Glutamatergic neuron (in vitro differentiated cells): Measurements from ENCODE around the gene METTL21A. TPM values are rescaled to one million over a fixed set of nuclear protein-coding genes. Genes with fewer than 3 reads are reported as not detected.
"Not testable (repeated sequence)": the region's sequence is repeated elsewhere in the genome, so short reads cannot be mapped to it uniquely, and the experiment has no call there.

Experiments
- DNase-seq: peaks from one replicate; pipeline ENCODE4 v3.0.0; 2022
- H3K27ac Mint-ChIP-seq: one replicate; pipeline ENCODE4 v1.8.0; 2020; ENCODE audit warnings: mild to moderate bottlenecking, mixed read lengths, inconsistent platforms; ENCODE audit not compliant: unreplicated experiment
- H3K27me3 Mint-ChIP-seq: one replicate; pipeline ENCODE4 v1.8.0; 2020; ENCODE audit warnings: mild to moderate bottlenecking, moderate library complexity, mixed read lengths, inconsistent platforms; ENCODE audit not compliant: unreplicated experiment
- H3K36me3 Mint-ChIP-seq: one replicate; pipeline ENCODE4 v1.8.0; 2020; ENCODE audit warnings: mild to moderate bottlenecking, mixed read lengths, inconsistent platforms; ENCODE audit not compliant: unreplicated experiment
- H3K4me1 Mint-ChIP-seq: one replicate; pipeline ENCODE4 v1.8.0; 2020; ENCODE audit warnings: mild to moderate bottlenecking, low read depth, mixed read lengths, inconsistent platforms; ENCODE audit not compliant: unreplicated experiment
- H3K4me3 Mint-ChIP-seq: one replicate; pipeline ENCODE4 v1.8.0; 2020; ENCODE audit warnings: mild to moderate bottlenecking, mixed read lengths, inconsistent platforms; ENCODE audit not compliant: unreplicated experiment
- H3K9me3 Mint-ChIP-seq: one replicate; pipeline ENCODE4 v1.8.0; 2020; ENCODE audit warnings: mild to moderate bottlenecking, moderate library complexity, mixed read lengths, inconsistent platforms; ENCODE audit not compliant: unreplicated experiment
- total RNA-seq: library from RNA; stranded (reverse); fragmentation: NEBNext Ultra II Directional; extraction: Animal tissue kit (Norgen Biotek cat#: 25700); gene quantifications from one replicate; pipeline ENCODE4 v1.2.1, GENCODE V29; 2021; ENCODE audit not compliant: unreplicated experiment
- TF ChIP-seq, protein P1 (sequence below): fragments of 200-600 bp; sonication (generic); IDR thresholded peaks from one replicate; pipeline ENCODE4 v1.5.0; 2021; ENCODE audit not compliant: partially characterized antibody, unreplicated experiment

METTL21A gene
- total RNA-seq, 1 donor from 2014 or later: 19.3 TPM

DNA sequence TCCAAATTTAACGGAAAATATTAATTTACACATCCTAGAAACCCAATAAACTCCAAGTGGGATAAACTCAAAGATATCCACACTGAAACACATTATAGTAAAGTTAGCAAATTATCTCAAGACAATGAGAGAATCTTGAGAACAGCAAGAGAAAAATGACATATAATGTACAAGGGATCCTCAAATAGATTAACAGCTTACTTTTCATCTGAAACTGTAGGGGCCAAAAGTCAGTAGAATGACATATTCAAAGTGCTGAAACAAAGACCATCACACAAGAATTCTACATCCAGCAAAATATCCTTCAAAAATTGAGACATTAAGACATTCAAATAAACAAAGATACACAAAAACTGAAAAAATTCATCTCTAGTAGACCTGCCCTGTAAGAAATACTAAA, 18.7 kb upstream of the METTL21A start:
- Mint-ChIP-seq H3K4me1 (no peaks in the 10 kb centered on the region), H3K27ac (no peak overlapping the region), H3K4me3 (no peak overlapping the region), H3K9me3 (no peaks in the 10 kb centered on the region), H3K36me3 (no peaks in the 10 kb centered on the region), H3K27me3 (no peaks in the 10 kb centered on the region)
- DNase-seq: no peak
- TF ChIP-seq, protein P1, sequence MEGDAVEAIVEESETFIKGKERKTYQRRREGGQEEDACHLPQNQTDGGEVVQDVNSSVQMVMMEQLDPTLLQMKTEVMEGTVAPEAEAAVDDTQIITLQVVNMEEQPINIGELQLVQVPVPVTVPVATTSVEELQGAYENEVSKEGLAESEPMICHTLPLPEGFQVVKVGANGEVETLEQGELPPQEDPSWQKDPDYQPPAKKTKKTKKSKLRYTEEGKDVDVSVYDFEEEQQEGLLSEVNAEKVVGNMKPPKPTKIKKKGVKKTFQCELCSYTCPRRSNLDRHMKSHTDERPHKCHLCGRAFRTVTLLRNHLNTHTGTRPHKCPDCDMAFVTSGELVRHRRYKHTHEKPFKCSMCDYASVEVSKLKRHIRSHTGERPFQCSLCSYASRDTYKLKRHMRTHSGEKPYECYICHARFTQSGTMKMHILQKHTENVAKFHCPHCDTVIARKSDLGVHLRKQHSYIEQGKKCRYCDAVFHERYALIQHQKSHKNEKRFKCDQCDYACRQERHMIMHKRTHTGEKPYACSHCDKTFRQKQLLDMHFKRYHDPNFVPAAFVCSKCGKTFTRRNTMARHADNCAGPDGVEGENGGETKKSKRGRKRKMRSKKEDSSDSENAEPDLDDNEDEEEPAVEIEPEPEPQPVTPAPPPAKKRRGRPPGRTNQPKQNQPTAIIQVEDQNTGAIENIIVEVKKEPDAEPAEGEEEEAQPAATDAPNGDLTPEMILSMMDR: no peak

DNA sequence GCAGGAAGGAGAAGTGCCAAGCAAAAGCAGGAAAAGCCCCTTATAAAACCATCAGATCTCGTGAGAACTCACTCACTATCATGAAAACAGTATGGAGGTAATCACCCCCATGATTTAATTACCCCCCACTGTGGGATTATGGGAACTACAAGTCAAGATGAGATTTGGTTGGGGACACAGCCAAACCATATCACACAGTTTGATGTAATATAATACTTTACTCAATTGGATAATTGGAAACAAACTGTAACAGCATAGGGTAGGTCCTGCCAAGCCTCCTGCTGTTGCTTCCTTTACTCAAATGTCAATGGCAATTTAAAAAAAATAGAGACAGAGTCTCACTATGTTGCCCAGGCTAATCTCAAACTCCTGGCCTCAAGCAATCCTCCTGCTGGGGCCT, 15.5 kb upstream of the METTL21A start:
- DNase-seq: no peak
- TF ChIP-seq, protein P1: no peak
- Mint-ChIP-seq H3K4me3 (no peak overlapping the region), H3K36me3 (no peaks in the 10 kb centered on the region), H3K27me3 (no peaks in the 10 kb centered on the region), H3K9me3 (peaks cover 1% of the 10 kb centered on the region), H3K27ac (no peak overlapping the region), H3K4me1 (no peaks in the 10 kb centered on the region)

DNA sequence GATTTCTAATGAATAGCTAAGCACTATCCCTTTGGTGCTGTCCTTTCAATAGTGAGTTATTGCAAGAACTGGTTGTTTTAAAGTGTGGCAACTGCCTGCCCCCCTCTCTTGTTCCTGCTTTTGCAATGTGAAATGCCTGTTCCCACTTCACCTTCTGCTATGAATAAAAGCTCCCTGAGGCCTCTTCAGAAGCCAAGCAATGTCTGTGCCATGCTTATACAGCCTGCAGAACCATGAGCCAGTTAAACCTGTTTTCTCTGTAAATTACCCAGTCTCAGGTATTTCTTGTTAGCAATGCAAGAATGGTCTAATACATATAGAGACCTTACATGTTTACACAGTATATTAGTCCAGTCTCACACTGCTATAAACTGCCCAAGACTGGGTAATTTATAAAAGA, 15.0 kb upstream of the METTL21A start:
- Mint-ChIP-seq H3K27ac (no peak overlapping the region), H3K27me3 (no peaks in the 10 kb centered on the region), H3K36me3 (no peaks in the 10 kb centered on the region), H3K4me1 (no peaks in the 10 kb centered on the region), H3K9me3 (peaks cover 3% of the 10 kb centered on the region), H3K4me3 (no peak overlapping the region)
- TF ChIP-seq, protein P1: no peak
- no peak for DNase-seq

DNA sequence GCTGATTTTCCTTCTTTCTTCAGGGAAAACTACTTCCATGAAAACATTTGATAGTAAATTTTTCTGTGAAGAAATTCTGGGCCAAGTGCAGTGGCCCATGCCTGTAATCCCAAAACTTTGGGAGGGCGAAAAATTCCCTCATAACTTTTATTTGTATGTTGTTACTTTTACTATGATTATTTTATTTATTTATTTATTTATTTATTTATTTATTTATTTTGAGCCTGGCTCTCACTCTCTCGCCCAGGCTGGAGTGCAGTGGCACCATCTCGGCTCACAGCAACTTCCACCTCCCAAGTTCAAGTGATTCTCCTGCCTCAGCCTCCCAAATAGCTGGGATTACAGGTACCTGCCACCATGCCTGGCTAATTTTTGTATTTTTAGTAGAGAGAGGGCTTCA, 14.1 kb upstream of the METTL21A start:
- not testable (repeated sequence) for H3K9me3 Mint-ChIP-seq, DNase-seq, H3K36me3 Mint-ChIP-seq, H3K27me3 Mint-ChIP-seq, H3K4me1 Mint-ChIP-seq, H3K27ac Mint-ChIP-seq, H3K4me3 Mint-ChIP-seq

DNA sequence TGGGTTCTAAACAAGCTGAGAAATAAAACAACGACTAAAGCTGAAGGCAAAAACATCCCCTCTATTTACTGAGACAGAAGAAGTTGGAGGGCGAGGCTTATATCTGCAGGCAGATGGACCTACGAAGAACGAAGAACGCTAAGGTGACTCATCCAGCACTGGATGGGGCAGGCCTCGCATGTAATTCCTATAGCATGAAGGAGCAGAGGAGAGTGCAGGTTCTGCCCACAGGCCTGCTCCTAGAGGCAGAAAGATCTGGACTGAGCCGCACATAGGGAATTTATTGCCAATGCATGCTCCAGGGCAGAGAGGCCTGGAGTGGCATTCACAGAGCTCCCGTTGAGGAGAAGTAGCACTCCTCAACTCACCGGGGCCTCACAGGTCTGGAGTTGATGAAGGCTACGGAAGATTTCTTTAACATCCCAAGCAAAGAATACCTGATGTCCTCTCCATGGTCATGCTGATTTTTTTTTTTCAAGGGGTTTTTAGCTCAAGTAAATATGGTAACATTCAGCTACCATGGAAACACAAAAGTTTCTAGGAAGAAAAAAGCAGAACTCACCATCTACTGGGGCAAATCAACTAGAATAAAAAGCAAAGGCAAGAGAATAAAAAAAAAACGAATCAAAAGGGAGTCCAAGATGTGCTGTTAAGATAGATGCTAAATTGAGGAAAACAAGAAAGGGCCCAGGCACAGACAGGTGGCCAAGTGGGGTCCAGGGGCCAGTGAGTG, 10.4 kb upstream of the METTL21A start:
- Mint-ChIP-seq H3K36me3 (no peaks in the 10 kb centered on the region), H3K4me3 (no peak overlapping the region), H3K27ac (no peak overlapping the region), H3K4me1 (peaks cover under 1% of the 10 kb centered on the region), H3K27me3 (no peaks in the 10 kb centered on the region), H3K9me3 (peaks cover 3% of the 10 kb centered on the region)
- DNase-seq: no peak
- TF ChIP-seq, protein P1: no peak
